Suprapubic skin (tissue), 4 donors: ENCODE measurements around the gene CTNNA3.

Experiments used
- EP300 ChIP-seq: sonication (generic); formaldehyde crosslinking; IDR thresholded peaks from one replicate; pipeline ENCODE4 v1.6.1; 2017; ENCODE audit warnings: antibody characterized with exemption
- POLR2AphosphoS5 ChIP-seq, 3 donors: sonication (generic); formaldehyde crosslinking; IDR thresholded peaks; one replicate each; pipeline ENCODE4 v1.6.1; 2017; ENCODE audit warnings: antibody characterized with exemption in 3 of 3
- TF ChIP-seq, protein P1 (sequence below), 2 donors: fragments of 200-600 bp in 1 of 2; fragments of 450-650 bp in 1 of 2; sonication (generic) in 1 of 2; IDR thresholded peaks; one replicate each; pipeline ENCODE4 v1.5.1; 2016 to 2019; ENCODE audit warnings: antibody characterized with exemption in 2 of 2, mild to moderate bottlenecking in 1 of 2, moderate library complexity in 1 of 2

GRCh38 chr10:66671562-66671961, 1024.4 kb downstream of the CTNNA3 start:
- TF ChIP-seq, protein P1, sequence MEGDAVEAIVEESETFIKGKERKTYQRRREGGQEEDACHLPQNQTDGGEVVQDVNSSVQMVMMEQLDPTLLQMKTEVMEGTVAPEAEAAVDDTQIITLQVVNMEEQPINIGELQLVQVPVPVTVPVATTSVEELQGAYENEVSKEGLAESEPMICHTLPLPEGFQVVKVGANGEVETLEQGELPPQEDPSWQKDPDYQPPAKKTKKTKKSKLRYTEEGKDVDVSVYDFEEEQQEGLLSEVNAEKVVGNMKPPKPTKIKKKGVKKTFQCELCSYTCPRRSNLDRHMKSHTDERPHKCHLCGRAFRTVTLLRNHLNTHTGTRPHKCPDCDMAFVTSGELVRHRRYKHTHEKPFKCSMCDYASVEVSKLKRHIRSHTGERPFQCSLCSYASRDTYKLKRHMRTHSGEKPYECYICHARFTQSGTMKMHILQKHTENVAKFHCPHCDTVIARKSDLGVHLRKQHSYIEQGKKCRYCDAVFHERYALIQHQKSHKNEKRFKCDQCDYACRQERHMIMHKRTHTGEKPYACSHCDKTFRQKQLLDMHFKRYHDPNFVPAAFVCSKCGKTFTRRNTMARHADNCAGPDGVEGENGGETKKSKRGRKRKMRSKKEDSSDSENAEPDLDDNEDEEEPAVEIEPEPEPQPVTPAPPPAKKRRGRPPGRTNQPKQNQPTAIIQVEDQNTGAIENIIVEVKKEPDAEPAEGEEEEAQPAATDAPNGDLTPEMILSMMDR (IDR thresholded peaks at IDR 0.05), result no peak
- no peak for TF ChIP-seq POLR2AphosphoS5 (IDR thresholded peaks at IDR 0.05)
- no peak for TF ChIP-seq EP300
